GM18498 (cell line): ENCODE measurements around the gene FBN2.

Experiments used
- ATAC-seq: cut with Tn5 transposase; IDR thresholded peaks from one replicate; pipeline ENCODE4 v1.9.1; 2021; ENCODE audit warnings: mild to moderate bottlenecking, moderate library complexity; ENCODE audit not compliant: unreplicated experiment

The FBN2 gene

GRCh38 chr5:128216860-128217531, 321.0 kb downstream of the FBN2 start:
- ATAC-seq: no peak

GRCh38 chr5:128216285-128216684, 321.8 kb downstream of the FBN2 start:
- no peak for ATAC-seq

- ATAC-seq: no peak
Observed at GRCh38 chr5:128213833-128214232, 324.2 kb downstream of the FBN2 start.

- ATAC-seq: peak; percentile 74
Observed at GRCh38 chr5:128213340-128213739, 324.7 kb downstream of the FBN2 start.

GRCh38 chr5:128212191-128212806, 325.7 kb downstream of the FBN2 start:
- ATAC-seq: no peak

GRCh38 chr5:128208436-128208835, 329.6 kb downstream of the FBN2 start:
- no peak for ATAC-seq
